ENCODE measurements around the gene C11orf21. TPM values are rescaled to one million over a fixed set of nuclear protein-coding genes. Genes with fewer than 3 reads are reported as not detected.

The C11orf21 gene
- total RNA-seq, 2 experiments from 2014 or later: 0.47 to 2.5 TPM

DNA sequence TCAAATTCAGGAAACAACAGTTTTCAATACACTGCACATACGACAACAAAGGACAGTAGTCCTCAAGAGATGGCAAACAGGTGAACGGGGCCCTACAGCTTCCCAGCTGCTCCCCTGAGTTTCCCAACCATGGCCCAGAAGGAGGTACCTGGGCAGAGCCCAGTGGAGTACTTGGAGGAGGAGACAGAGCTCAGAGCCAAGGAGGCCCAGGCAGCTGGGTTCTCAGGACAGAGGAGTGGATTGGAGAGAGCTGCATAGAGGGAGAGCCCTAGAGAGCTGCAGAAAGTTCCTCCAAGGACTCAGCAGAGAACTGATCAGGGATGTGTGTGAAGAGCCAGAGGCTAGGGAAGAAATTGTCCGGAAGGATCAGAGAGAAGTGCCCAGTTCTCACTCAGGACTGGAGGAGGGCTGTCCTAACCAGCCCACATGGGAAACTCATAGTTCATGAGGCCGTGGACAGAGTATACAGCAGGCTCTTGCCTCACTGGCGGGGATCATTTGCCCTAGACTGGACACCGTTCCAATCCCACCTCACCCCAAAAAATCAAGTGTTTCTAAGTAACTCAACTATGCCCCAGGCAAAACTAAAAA lies 23.7 kb downstream of the C11orf21 start:
- peaks cover 9% of the 10 kb centered on the region; the same call in 1 of the 2 replicates for H3K9me3 ChIP-seq (ENCODE audit: low read length)
- intact Hi-C loops (cut with micrococcal nuclease; ENCODE audit: unreplicated experiment): no loop called here
- TF ChIP-seq EZH2phosphoT487 (IDR thresholded peaks at IDR 0.05; ENCODE audit: borderline replicate concordance, low read depth, low read length): no peak
- no peak for TF ChIP-seq CTCF (conservative IDR thresholded peaks at IDR 0.05; ENCODE audit: low read length)
- BruUV-seq (replicated peaks): no TSS peak
- H3K4me2 ChIP-seq (ENCODE audit: low read length): no peak overlapping the region
- H3K4me3 ChIP-seq (ENCODE audit: low read depth, low read length, poor library complexity, severe bottlenecking): no peak overlapping the region
- ChIA-PET CTCF (ENCODE audit: unreplicated experiment) (no interaction called here), POLR2A (no interaction called here)
- no peaks in the 10 kb centered on the region for H3K79me2 ChIP-seq (ENCODE audit: insufficient read depth, low read depth, low read length)
- H3K27ac ChIP-seq (ENCODE audit: low read depth, low read length, poor library complexity, severe bottlenecking): no peak overlapping the region
- no peaks in the 10 kb centered on the region for H4K20me1 ChIP-seq (ENCODE audit: insufficient read depth, low read length)
- no peaks in the 10 kb centered on the region for H3K36me3 ChIP-seq (ENCODE audit: insufficient read depth, low read length)
- no peaks in the 10 kb centered on the region for H3K9me2 ChIP-seq (ENCODE audit: insufficient read depth, low read length)
- no peak for DNase-seq (ENCODE audit: low spot score)
- H2AFZ ChIP-seq (ENCODE audit: low read length): no peak overlapping the region
- no peaks in the 10 kb centered on the region for H3K4me1 ChIP-seq (ENCODE audit: insufficient read depth, low read length, poor library complexity, severe bottlenecking)

- Histone ChIP-seq H3K79me2 (ENCODE audit: insufficient read depth, low read depth, low read length) (no peaks in the 10 kb centered on the region), H4K20me1 (ENCODE audit: insufficient read depth, low read length) (no peaks in the 10 kb centered on the region), H3K9me3 (ENCODE audit: low read length) (peaks cover 5% of the 10 kb centered on the region; the same call in 1 of the 2 replicates), H3K27ac (ENCODE audit: low read depth, low read length, poor library complexity, severe bottlenecking) (no peak overlapping the region), H3K4me1 (ENCODE audit: insufficient read depth, low read length, poor library complexity, severe bottlenecking) (no peaks in the 10 kb centered on the region), H2AFZ (ENCODE audit: low read length) (no peak overlapping the region), H3K9me2 (ENCODE audit: insufficient read depth, low read length) (no peaks in the 10 kb centered on the region), H3K4me3 (ENCODE audit: low read depth, low read length, poor library complexity, severe bottlenecking) (no peak overlapping the region), H3K36me3 (ENCODE audit: insufficient read depth, low read length) (no peaks in the 10 kb centered on the region), H3K4me2 (ENCODE audit: low read length) (no peak overlapping the region)
- POLR2A ChIA-PET: interaction anchor here (0.6 kb wide), 1 partner anchor 16 kb away, joined by 3 read pairs; no protein-coding TSS in a partner anchor
- no peak for TF ChIP-seq CTCF (conservative IDR thresholded peaks at IDR 0.05; ENCODE audit: low read length)
- CTCF ChIA-PET (ENCODE audit: unreplicated experiment): no interaction called here
- intact Hi-C loops (cut with micrococcal nuclease; ENCODE audit: unreplicated experiment): no loop called here
- no peak for DNase-seq (ENCODE audit: low spot score)
- BruUV-seq (replicated peaks): no TSS peak
Measured at GRCh38 chr11:2277008-2277346, 24.7 kb downstream of the C11orf21 start.

DNA sequence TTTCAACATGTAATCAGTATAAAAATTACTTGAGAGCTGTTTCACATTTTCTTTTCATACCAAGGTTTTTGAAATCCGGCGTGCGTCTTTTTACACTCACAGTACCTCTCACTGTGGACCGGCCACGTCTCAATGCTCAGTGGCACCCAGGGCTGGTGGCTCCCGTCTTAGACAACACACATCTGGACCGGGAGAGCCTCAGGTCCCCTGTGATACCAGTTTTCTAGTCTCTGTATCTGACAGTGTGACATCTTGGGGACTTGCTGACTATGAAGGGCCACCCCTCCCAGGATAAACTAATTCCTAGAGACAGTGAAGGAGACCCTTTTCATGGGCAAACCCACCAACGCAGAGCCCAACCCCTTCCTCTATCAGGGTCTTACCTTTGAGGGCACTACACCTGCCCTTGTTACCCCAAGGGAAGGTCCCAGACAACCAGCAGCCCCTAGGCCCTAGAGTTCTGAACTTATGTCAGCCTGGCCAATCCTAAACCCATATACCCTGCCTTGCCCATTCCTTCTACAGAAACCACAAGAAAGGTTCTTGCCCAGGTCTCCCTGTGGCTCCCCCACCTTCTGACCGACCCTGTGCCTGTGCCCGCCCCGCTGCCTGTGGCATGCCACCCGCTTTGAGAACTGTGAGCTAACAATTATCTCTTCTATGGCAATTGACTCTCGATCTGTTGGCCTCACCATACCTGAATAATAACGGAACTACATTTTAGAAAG lies 25.3 kb downstream of the C11orf21 start:
- intact Hi-C loops (cut with micrococcal nuclease; ENCODE audit: unreplicated experiment): no loop called here
- Histone ChIP-seq H3K79me2 (ENCODE audit: insufficient read depth, low read depth, low read length) (no peaks in the 10 kb centered on the region), H3K27ac (ENCODE audit: low read depth, low read length, poor library complexity, severe bottlenecking) (no peak overlapping the region), H2AFZ (ENCODE audit: low read length) (no peak overlapping the region), H3K4me2 (ENCODE audit: low read length) (no peak overlapping the region), H3K4me3 (ENCODE audit: low read depth, low read length, poor library complexity, severe bottlenecking) (no peak overlapping the region), H4K20me1 (ENCODE audit: insufficient read depth, low read length) (no peaks in the 10 kb centered on the region), H3K9me3 (ENCODE audit: low read length) (peaks cover 5% of the 10 kb centered on the region; the same call in 1 of the 2 replicates), H3K36me3 (ENCODE audit: insufficient read depth, low read length) (no peaks in the 10 kb centered on the region), H3K4me1 (ENCODE audit: insufficient read depth, low read length, poor library complexity, severe bottlenecking) (no peaks in the 10 kb centered on the region), H3K9me2 (ENCODE audit: insufficient read depth, low read length) (no peaks in the 10 kb centered on the region)
- BruUV-seq (replicated peaks): no TSS peak
- TF ChIP-seq EZH2phosphoT487 (IDR thresholded peaks at IDR 0.05; ENCODE audit: borderline replicate concordance, low read depth, low read length) (no peak), CTCF (conservative IDR thresholded peaks at IDR 0.05; ENCODE audit: low read length) (no peak)
- ChIA-PET POLR2A (no interaction called here), CTCF (ENCODE audit: unreplicated experiment) (no interaction called here)
- DNase-seq (ENCODE audit: low spot score): no peak

All from OCI-LY7 (cell line).